ENCODE data around the gene ZBED3.

ZBED3 gene

GRCh38 chr5:77046416-77047073 lies 40.5 kb downstream of the ZBED3 start:
- H3K27ac ChIP-seq = no peak overlapping the region
- TF ChIP-seq CTCF (IDR thresholded peaks at IDR 0.05) = no peak
- no peak for TF ChIP-seq ZFX (IDR thresholded peaks at IDR 0.05; ENCODE audit: borderline replicate concordance)

GRCh38 chr5:77035950-77036349 lies 51.1 kb downstream of the ZBED3 start:
- H3K27ac ChIP-seq = no peak overlapping the region
- no peak for TF ChIP-seq CTCF (IDR thresholded peaks at IDR 0.05)
- TF ChIP-seq ZFX (IDR thresholded peaks at IDR 0.05; ENCODE audit: borderline replicate concordance) = no peak

GRCh38 chr5:77033338-77033737 lies 53.7 kb downstream of the ZBED3 start:
- no peak overlapping the region for H3K27ac ChIP-seq
- TF ChIP-seq CTCF (IDR thresholded peaks at IDR 0.05) (no peak), ZFX (IDR thresholded peaks at IDR 0.05; ENCODE audit: borderline replicate concordance) (no peak)

- H3K27ac ChIP-seq = no peak overlapping the region
- TF ChIP-seq ZFX (IDR thresholded peaks at IDR 0.05; ENCODE audit: borderline replicate concordance) = no peak
- TF ChIP-seq CTCF (IDR thresholded peaks at IDR 0.05) = no peak
These were observed 54.5 kb downstream of the ZBED3 start for GRCh38 chr5:77032635-77033034.

GRCh38 chr5:77031891-77032290 lies 55.2 kb downstream of the ZBED3 start:
- no peak for TF ChIP-seq CTCF (IDR thresholded peaks at IDR 0.05)
- no peak for TF ChIP-seq ZFX (IDR thresholded peaks at IDR 0.05; ENCODE audit: borderline replicate concordance)
- no peak overlapping the region for H3K27ac ChIP-seq

GRCh38 chr5:77030097-77031071 lies 56.7 kb downstream of the ZBED3 start, which contains the start of gene AGGF1:
Gene AGGF1, plus strand, starts transcription at chr5:77030404. Its CDS starts 363 bp downstream, at chr5:77030767.
- peak within 1 kb of the TSS; percentile 90 for H3K27ac ChIP-seq
- TF ChIP-seq ZFX (IDR thresholded peaks at IDR 0.05; ENCODE audit: borderline replicate concordance) (no peak), CTCF (IDR thresholded peaks at IDR 0.05) (no peak)
